DMS53 treated with DMSO at 0.1 percent for 48 hours (cell line): ENCODE measurements around the gene GGNBP2.
A peak's percentile ranks its signal among the peaks of the same experiment; 100 is the strongest.

Experiments
- DNase-seq: peaks from one replicate; lab custom pipeline; 2025; ENCODE audit not compliant: unreplicated experiment; lab: John Stamatoyannopoulos, UW

The GGNBP2 gene

DNA sequence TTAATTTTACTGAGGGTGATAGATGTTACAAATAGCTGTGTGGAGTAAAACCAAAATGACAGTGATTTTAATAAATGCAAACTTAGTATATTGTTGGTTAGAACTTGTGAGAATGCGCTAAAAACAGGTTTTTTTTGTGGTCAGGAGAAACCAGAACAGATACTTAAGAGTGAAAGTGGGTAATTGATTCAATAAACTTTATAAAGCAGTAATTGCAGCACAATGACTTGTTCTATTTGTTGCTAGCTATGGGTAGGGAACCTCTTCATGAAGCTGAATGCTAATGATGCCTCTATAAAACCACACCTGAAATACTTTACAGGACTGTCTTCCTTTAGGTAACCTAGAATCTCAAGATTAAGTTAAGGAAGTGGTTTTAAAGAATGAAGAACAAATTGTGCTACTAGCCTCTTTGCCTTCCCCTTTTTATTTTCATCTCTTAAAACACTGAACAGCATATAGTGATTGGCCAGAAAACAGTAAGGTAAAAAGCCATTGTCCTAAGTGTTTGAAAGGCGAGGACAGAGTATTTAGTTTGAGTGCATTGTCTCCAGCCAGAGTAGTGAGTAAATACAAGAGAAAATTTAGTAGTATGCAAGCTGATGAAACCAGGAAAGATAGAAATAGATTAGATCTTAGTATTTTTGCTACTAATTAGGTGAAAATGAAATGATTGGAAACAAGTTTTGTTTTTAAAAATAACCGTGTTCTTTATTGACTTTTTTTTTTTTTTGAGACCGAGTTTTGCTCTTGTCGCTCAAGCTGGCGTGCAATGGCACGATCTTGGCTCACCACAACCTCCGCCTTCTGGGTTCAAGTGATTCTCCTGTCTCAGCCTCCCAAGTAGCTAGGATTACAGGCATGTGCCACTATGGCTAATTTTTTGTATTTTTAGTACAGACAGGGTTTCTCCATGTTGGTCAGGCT, 6.0 kb downstream of the GGNBP2 start:
- DNase-seq: no peak

DNA sequence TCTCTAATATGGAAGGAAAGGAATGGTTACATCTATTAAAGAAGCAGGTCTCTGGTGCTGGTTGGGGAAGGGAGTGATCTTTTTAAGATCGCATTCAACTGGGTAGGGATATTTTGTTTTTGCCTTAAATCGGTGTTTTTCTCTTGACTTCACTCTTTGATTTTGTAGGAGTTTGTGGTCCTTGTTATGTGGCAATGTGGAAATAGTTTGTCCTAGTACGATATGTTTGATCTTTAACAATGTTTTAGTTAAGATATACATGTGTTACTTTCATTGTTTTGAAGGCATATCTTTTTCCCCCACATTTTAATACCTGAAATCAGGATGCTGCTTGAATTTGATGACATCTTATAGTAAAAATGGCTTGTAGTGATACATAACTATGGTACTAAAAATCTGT, 8.7 kb downstream of the GGNBP2 start:
- no peak for DNase-seq

DNA sequence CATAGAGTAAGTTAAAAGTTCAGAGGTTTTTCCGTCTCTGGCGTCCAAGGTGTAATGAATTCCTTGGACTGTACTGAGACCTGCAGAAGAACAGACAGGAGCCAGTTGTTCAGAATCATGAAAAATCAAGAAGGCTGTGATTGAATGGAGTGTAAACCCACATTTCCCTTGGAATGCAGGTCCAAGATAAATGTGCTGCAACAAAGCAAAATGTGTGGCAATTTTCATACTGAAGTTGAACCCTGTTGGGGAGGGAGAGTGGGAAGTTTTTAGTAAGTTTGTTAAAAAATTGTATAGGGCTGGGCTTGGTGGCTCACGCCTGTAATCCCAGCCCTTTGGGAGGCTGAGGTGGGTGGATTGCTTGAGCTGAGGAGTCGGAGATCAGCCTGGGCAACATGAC, 21.4 kb downstream of the GGNBP2 start:
- DNase-seq: no peak

DNA sequence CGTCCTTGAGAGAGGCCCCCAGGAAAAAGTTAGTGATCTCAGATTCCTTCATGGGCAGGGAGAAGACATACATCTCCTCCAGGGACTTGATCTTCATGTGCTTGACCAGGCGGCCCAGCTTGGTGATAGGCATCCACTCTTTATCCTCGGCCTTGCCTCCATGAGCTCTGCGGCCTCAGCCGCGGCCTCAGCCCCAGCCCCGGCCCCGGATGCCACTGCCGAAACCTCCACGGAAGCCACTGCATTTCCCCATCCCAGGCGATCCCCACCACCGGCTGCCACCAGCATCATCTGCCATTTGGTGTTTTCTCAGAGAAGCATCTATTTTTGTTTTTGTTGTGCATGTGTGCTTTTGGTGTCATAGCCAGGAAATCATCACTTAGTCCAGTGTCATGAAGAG, 30.3 kb downstream of the GGNBP2 start:
- no peak for DNase-seq

DNA sequence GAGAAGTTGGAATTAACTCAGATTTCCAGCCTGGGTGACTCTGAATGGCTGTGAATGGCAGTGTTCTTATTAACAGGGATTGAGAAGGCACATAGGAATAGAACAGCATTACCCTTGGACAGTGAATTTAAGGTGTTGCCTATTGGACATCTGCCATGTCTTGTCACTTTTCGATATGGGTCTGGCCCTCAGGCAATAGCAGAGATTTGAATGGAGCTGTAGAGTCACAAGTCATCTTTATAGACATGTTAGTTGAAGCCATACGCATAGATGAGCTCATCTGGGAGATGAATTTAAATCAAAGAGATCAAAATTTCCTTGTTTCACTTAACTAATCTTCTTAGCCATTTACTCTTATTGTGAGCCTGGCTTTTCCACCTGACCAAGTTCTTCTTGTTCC, 32.1 kb downstream of the GGNBP2 start:
- no peak for DNase-seq

DNA sequence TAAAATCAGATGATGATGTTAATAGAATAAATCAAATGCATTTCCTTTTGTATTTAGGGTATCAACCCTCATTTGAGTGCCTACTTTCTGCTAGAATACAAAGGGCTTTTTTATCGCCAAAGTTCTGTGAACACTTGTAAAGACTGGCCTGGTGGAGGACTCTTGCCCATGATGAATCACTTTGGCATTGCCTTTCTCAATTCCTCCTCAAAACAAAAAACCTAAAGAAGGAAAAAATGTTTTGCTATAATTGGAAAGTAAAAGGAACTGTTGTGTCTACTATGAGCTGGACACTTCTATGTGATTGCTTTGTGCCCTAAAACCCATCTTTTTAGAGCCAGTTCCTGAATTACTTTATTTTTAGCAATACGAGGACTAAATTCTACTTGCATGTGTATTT, 34.0 kb downstream of the GGNBP2 start:
- DNase-seq: no peak

DNA sequence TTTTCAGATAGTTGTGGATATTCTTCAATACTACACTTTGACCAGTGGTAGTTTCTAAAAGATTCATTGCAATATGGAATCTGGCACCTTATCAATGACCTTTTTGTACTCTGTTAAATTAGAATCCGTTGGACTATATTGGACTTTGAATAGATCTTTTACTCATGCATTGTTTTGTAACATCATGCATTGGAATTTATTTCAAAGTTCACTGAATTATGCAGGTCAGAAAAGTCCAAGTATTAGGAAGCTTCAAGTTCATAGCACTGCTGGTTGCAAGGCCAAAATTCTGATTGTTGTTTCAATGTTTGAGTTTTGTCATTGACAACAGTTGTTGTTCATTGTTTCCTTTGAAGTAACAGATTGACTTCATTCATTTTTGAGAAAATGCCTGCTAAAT, 39.1 kb downstream of the GGNBP2 start:
- DNase-seq: no peak

DNA sequence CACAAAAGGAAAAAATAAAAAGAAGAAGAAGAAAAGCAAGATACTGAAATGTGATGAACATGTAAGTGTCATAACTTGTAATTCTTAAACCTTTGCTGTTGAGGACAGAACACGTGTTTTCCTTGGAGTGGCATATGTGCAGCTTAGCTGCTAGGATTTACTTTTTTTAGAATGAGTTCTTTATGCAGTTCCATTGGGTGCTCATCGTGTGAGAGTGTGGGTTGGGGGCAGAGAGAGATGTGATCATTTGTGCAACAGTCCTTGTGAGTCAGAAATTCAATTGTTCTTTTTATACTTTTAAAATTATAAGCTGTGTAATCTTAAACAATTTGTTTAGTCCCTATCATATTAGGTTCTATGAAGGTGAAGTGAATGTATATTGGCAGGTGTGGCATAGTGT, 41.4 kb downstream of the GGNBP2 start:
- DNase-seq: no peak

DNA sequence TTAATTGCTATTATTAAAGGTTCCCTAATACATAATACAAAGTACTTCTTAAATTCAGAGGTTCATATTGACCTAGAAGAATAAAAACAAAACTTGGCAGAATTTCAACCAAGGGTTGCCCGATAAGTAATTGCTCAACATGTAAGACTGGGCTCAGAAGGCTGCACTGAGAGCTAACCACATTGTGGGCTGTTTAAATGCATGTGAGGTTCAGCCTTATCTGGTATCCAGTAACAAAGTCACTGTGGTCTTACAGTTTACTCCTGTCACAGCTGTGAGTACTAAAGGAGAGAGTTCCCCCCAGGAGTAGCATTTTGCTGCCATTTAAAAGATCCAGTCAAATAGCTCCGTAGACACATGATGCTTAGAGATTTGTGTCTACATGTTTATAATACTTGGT, 45.4 kb downstream of the GGNBP2 start:
- no peak for DNase-seq

DNA sequence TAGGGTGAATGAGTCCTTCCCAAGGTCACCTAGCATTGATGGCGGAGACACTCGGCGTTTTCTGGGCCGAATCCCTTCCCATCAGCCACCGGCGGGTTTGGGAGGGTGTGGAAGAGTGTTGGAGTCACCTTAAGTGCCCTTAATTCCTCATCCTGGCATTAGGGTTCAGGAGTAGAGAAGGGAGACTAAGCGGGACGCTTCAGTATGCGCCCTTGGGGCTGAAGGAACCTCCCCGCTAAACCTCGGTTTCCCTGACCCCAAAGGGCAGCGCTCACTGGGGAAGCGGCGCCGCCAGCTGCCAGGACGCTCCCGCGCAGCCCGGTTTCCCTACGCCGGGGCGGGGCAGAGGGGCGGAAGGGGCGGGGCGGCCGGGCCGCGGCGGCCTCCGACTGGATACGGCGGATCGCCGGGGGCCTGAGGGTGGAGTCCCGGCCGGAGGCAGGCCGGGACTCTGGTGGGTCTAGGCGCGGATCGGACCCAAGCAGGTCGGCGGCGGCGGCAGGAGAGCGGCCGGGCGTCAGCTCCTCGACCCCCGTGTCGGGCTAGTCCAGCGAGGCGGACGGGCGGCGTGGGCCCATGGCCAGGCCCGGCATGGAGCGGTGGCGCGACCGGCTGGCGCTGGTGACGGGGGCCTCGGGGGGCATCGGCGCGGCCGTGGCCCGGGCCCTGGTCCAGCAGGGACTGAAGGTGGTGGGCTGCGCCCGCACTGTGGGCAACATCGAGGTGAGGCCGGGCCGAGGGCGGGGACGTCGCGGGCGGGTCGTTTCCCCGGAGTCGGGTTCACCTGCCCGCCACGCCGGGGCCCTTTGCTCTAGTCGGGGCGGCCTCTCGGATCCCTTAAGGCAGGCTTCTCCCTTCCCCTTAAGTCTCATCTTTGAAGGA, 47.0 kb downstream of the GGNBP2 start, which contains the start of gene DHRS11:
Gene DHRS11 (plus strand): TSS at position 446 of the 882 bp plus-strand sequence. CDS start 131 bp downstream, at position 577.
- peak; percentile 49 for DNase-seq

DNA sequence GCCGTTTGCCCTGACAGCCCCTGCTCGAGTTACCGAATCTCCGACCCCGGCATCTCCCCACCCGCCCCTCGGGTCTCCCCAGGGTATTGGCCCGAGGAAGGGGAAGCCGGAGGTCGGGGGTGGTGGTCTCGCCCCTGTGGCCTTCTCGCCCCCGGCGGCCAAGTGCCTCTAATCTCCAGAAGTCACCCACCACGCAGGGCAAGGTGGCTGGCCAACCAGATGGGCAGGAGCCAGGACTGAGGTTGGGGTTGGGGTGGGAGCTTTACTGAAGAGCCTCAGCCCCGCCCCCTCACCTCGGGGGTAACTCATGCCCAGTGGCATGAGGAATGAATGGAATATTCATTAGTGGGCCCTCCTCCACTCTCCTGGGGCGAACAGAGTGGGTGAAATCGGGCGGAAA, 47.6 kb downstream of the GGNBP2 start:
- no peak for DNase-seq

DNA sequence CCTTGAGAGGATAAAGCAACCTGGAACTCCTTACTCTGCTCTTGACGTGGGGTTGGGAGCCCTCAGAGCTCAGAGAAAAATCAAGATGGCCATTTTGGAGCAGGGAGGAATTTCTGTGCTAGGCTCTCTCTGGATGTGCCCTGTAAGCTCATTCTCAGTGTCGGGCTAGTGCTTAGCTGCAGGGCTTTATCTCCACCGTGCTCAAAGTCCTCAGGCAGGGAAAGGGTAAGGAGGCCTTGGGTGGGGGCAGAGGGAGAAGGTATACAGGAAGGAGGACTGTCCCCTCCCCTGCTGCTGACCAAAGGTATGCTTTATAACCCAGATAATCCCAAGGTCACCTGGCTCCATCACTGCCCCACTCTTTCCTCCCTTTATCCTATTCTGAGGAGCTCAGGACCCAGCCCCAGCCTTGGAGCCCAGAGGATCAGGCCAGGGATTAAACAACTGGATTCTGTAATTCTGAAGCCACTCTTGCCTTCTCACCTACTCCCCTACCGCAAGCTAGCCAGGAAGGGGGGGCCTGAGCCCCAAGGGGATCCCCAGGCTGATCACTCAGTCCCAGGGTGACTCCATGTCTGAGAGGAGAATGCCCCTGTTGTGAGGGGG, 48.1 kb downstream of the GGNBP2 start:
- no peak for DNase-seq

DNA sequence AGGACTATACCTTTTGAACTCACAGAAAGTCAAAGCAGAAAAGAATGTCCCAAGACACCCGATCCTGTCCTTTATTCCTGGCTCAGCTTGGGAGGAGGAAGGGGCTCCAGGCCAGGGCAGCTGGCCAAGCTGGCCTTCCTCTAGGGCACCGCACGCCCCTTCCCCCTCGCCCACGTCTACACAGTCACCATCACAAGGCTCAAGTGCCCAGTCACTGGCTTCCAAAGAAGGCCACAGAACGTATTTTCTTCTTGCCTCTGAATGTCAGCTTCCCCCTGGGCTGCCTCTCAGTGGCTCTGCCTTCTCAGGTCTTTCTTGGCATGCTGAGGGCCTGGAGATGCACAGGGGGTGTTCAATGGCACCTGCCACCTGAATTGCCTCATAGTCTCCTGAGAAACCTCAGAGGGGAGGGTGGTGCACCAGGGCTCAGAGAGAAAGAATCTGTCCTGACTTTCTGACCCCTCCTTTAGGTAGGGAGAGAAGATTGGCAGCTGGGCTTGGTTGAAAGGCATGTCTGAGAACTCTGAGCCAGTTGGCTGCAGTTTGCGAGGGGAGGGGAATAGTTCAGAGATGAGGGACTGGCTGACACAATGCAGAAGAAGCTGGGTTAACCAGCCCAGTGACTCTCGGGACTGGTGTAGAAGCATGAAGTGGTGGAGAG, 49.1 kb downstream of the GGNBP2 start:
- no peak for DNase-seq

DNA sequence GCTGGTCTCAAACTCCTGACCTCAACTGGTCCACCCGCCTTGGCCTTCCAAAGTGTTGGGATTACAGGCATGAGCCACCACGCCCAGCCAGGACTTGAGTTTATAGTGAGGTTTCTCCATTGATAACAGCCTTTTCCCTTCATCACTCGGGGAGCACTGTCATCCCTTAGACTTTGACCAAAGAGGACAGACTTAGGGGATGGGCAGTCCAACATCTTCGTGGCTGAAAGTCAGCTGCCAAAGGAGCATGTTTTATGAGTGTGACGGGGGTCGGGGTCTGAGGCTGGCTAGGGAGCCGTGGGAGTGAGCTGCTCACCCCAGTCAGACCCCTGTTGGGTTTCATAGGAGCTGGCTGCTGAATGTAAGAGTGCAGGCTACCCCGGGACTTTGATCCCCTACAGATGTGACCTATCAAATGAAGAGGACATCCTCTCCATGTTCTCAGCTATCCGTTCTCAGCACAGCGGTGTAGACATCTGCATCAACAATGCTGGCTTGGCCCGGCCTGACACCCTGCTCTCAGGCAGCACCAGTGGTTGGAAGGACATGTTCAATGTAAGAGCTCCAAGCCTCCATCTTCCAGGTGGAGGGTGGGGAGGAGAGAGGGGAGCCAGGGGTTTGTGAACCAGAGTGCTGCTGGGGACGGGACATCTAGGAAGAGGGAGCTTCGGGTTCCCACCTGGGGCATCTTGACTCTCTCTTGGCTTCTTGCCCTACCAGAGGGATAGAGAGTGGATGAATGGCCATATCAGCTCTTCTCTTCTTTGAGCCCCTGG, 50.1 kb downstream of the GGNBP2 start:
- DNase-seq: no peak

DNA sequence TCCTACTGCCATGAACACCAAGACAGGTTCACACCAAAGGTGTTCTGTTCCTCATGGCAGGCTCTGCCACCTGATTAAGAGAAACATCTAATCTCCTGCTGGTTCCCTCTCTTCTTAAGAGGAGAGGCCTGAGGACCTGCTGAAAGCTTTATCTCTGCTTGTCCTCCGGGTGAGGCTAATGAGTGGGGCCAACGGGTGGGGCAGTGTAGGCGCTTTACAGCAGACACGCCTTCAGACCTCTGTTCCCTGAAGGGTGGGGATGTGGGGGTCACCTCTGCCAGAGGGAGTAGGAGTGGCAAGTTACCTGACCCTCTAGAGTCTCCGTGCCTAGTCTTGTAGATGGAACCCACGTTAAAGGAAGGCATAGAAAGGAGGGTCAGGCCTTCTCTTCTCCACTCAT, 52.5 kb downstream of the GGNBP2 start:
- DNase-seq: no peak

DNA sequence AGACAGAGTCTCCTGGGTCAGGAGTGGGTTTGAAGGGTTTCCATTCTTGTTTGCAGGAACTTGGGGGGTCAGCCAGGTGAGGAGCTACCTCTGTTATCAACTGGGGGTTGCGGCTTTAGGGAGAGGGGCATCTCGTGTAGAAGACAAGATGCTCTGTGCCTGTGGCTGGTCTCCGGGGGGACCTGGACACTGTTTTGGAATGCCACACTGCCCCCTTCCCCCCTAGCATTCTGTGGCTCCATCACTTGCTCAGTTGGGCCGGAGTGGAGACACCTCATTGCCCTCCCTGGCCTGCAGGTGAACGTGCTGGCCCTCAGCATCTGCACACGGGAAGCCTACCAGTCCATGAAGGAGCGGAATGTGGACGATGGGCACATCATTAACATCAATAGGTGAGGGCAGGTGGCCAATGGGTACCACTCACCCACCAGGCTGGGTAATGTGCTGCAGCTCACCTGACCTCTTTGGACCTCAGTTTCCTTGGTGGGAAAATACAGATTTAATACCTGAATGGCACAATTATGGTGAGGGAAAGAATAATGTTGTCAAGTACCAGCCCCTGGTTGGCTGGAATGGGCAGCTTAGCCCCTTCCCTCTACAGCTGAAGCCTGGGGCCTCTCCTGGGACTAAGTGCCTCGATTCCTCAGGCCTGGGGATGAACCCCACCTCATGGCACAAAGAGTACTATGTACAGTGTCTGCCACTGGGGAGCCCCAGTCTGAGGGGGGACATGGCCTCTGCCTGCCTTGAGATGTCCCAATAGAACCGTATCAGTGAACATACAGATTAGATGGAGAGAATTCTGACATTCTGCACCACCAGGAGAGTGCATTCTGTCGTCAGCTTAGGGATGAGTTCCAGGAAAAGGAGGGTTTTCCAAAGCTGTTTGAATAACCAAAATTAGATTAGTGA, 53.4 kb downstream of the GGNBP2 start:
- no peak for DNase-seq

DNA sequence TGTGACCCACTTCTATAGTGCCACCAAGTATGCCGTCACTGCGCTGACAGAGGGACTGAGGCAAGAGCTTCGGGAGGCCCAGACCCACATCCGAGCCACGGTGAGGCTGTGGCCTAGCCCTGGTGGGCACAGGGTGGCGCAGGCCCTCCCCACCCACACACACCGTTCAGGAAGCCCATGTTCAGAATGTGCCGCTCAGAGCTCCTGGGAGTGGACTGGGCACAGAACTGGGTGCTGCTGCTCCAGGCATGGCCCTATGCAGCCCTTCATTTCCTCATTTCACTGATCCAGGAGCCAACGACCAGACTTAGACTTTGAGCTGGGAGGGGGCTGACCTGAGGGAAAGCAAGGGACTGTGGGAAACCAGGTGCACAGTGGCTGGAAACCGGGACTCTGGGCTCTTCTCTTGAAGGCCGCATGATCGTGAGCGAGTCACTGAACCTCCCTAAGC, 54.3 kb downstream of the GGNBP2 start:
- no peak for DNase-seq

DNA sequence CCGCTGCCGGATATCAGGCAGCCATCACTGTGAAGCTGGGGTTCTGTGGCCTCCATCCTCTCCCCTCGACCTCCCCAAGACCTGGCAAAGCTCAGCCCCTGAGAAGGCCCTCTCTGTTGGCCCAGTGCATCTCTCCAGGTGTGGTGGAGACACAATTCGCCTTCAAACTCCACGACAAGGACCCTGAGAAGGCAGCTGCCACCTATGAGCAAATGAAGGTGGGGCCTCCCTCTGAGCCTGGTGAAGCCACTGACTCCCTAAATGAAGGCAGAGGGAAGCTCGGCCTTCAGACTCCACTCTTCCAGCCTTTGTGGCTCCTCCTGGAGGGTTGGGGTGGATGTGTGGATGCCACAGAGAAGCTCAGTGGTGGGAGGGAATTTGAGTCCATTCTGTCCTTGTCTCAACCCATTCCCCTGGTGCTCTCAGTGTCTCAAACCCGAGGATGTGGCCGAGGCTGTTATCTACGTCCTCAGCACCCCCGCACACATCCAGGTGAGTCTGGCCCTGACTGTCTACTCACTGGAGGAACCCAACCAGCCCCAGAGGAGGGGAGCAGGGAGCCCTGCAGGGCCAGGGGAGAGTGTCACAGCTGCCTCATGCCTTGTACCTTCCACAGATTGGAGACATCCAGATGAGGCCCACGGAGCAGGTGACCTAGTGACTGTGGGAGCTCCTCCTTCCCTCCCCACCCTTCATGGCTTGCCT, 55.0 kb downstream of the GGNBP2 start:
- no peak for DNase-seq
